NCI-H1436 treated with DMSO at 0.1 percent for 48 hours (cell line): ENCODE measurements around the gene TSFM.
A peak's percentile ranks its signal among the peaks of the same experiment; 100 is the strongest.

Source experiments
- DNase-seq: peaks from one replicate; lab custom pipeline; 2025; lab: John Stamatoyannopoulos, UW

The TSFM gene

DNA sequence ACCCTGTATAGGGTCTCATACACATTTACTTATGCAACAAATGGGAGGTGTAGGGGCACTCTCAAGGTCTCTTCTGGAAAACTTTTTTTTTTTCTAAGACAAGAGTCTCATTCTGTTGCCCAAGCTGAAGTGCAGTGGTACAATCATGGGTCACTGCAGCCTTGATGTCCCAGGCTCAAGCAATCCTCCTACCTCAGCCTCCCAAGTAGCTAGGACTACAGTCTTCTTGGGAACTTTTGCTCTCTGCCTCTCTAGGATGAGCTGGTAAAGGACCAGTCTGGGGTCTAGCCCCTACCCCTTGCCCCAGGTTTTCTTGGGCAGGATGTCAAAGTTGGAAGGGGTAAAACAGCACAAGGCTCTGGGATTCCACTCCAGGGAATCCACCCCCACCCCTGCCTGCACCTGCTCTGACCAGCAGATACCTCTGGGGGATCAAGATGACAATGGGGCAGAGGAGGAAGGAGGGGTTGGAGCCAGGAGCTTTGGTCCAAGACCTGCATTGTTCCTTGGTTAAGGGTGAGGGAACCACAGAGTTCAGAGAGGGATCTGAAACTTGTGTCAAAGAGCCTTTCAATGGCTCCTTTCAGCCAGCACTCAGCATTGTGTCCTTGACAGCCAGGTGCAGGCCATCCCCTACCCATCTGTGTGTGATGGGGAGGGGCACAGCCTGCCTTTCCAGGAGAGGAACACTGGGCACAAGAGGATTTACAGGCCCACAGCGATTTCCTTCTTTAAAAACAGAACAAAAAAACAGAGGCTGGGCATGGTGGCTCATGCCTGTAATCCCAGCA lies 51.7 kb downstream of the TSFM start:
- no peak for DNase-seq

DNA sequence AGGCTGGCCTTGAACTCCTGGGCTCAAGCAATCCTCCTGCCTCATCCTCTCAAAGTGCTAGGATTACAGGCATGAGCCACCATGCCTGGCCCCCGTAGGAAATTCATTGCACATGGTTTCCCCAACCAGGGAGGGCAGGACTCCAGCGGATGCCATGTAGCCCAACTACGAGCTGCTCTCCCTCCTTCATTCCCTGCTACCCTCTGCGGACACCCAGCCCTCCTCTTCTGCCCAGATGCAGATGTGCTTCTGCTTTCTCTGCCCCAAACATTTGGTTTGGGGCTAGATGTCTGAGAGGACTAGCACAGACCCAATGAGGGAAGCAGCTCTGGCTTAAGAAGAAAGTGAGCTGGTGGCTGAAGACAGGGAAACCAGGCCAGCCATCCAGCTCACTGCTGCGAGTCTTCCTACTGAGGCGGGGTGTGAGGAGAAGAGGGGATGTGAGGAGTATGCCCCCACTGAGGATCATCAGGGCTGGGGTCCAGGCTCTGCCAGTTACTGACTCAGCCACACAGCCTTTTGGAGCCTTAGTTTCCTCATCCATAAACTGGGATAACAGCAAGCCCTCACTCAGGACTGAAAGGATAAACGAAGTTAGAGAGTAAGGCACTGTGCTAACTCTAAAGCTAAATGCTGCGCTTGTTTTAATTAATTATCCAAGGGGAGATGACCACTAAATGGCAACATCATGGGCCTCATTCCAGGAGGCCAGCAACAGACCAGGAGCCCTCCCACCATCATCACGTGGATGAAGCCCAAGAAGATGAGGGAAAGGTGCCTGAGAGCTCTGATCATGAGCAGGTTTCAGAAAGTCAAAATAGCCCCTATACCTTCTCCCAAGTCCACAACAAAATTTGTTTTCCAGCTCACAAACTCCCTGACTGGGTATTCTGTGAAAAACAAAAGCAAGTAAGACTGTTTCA lies 53.0 kb downstream of the TSFM start:
- no peak for DNase-seq

DNA sequence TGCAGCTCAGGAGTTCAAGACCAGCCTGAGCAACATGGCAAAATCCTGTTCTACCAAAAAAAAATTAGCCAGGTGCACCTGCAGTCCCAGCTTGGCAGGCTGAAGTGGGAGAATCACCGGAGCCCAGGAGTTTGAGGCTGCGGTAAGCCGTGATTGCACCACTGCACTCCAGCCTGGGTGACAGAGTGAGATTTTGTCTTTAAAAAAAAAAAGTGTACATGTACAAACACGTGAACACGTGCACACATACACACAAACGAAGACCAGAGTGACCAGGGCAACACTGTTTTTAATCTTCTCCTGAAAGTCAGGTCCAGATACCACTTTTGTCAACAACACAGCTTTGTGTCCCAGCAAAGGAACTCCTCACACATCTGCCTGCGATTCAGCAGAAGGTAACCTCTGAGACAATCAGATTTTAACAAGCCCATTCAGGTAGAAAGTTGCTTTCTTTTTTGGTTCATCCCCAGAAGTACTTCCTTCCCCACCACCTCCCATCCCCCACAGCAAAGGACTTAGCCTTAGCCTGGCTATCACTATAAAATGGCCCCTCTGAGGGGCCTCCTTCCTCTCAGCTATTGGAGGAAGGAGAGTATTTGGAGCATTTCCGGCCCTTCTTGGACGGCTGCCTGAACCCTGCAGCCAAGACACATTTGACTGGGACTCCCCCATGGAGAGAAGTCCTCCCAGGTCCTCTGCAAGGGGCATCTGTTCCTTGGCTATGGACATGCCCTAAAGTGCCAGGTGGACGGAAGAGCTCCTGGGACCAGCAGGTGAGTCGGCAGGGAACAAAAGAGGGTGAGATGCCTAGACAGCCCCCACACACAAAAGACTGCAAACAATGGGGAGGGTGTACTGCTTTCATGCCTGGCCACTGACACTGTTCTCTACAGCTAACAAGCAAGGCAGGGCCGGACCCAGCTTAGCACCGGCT lies 54.1 kb downstream of the TSFM start:
- DNase-seq, result no peak

- no peak for DNase-seq
Observed at GRCh38 chr12:57837864-57838562, 55.4 kb downstream of the TSFM start.

GRCh38 chr12:57838594-57839302 lies 56.2 kb downstream of the TSFM start:
- DNase-seq, result no peak

GRCh38 chr12:57839996-57840395 lies 57.4 kb downstream of the TSFM start:
- no peak for DNase-seq

DNA sequence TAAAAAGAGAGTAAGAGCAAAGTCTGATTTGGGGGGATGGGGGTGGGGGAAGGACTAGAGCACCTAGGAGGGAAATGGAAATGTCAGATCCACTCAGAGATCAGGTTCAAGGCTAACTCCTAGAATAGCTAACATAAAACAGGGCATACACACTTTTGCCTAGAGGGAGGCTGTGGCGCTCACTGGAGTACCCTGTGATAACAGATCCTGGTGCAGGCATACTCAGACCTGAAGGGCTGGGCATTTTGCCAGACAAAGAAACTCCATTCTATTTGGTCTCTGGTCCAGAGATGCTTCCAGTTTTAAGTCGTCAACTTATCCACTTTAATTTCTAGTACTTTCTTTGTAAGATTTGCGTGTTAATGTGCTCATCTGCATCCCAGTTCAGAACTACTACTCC lies 58.1 kb downstream of the TSFM start:
- DNase-seq, result no peak

DNA sequence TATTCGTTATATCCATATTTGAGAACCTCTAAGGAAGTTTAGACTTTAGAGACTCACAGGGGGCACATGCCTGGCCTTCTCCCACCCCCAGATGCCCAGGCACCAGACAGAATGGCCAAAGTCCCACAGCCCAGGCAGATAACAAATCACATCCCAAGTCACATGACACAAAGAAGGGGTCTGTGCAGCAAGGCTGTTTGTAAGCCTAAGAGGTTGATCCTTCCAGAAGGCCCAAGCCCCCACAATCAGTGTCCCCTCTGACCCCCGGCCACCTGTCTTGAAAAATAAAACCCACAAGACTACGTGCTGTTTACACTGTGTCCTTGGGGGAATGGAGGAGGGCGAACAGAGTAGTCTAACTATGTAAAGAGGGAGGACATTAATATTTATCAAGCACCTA lies 58.9 kb downstream of the TSFM start:
- DNase-seq, result no peak

DNA sequence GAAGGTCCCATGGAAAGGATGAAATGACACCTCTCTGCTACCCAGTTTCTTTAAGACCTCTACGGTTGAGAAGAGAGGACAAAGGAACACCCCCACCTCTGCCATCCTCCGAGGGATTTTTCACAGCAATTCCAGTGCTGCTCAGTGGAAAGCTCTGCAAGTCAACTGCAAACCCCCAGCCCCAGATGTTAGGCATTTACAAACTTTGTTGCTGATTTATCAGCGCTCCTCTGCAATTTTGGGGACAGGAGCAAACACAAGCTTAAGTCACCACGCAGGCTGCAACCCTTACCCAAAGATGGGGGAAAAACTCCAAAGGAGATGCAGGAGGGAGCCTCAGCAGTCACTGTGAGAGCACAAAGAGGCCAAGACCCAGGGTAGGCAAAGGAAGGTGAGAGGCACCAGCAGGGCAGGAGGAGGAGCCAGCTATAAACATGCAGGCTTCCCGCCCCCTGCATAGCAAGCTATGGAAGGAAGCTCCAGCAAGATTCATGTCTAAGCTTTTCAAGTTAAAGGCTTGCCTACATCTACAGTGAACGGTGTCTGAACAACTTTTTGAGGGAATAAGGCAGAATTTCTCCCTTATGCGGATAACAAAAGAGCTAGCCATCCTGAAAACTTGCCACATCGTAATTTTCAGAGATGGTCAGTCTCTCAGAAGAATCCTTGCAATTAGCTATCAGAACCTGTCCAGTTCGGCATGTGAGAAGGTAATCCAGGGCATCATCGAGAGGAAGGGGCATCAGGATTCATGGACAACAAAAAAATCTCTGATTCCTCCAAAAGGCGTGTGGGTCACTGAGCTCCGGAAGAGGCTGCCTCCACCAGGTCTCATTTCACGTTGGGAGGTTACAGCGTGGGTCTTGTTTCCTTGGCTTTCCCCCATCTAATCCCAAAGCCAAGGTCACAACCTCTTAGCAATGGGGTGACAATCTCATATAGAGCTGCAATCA lies 60.0 kb downstream of the TSFM start:
- DNase-seq, result no peak

DNA sequence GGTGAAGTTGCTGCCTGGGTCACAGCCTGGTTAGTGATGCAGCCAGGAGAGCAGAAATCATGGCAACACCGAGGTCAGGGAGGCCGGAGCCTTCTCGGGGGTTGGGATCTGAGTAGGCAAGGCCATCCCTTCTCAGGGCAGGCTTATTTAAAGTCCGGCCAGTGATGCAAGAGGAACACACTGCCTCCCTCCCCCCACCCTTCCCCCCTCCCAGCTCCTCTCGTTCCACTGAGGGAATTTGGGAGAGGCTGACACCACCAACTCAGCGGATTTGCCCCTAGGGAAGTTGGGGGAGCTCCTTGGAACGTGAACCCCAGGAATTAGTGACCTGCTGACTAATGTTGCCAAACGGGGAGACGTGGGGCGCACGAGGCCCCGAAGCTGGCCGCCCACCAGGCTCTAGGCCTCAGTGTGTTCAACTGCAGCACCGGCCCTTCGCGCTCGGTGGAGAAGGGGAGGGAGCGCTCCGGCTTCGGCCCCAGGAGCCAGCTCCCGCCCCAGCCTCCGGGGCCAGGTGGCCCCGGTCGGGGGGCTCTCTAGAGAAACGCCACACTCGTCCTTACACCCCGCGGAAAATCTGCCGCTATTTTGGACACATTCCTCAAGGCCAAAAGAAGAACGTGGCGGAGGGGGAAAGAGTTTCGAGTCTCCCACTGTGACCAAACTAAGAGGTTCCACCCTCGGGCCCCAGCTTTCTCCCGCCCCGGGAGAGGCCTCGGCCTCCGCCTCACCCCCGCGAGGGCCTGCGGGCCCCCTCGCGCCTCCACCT lies 62.3 kb downstream of the TSFM start:
- DNase-seq, result no peak

- DNase-seq, result no peak
Observed at GRCh38 chr12:57845478-57846284, 63.1 kb downstream of the TSFM start.

- no peak for DNase-seq
Observed at GRCh38 chr12:57846285-57846576, 63.6 kb downstream of the TSFM start.

GRCh38 chr12:57846577-57847319 lies 64.2 kb downstream of the TSFM start, which contains the start of gene CTDSP2:
Gene CTDSP2 (minus strand): TSS chr12:57846729. CDS start chr12:57846435, 294 bp downstream.
- DNase-seq, result peak; percentile 85
